Measurements from ENCODE around the gene PIP5K1A.

PIP5K1A gene

GRCh38 chr1:151281969-151282882, 83.9 kb downstream of the PIP5K1A start, which contains the start of gene ZNF687:
Gene ZNF687 (plus strand): TSS chr1:151282299. CDS start chr1:151286292, 3,993 bp downstream.
- H3K36me3 ChIP-seq (ENCODE audit: insufficient read depth): no peaks in the 10 kb centered on the region; the same call in 1 of the 2 replicates
- peak within 1 kb of the TSS; percentile 100 for H3K4me3 ChIP-seq (IDR thresholded peaks at IDR 0.05; ENCODE audit: insufficient read depth, low read depth, low read length)
- TF ChIP-seq CTCF (conservative IDR thresholded peaks at IDR 0.05; ENCODE audit: low read depth, low read length): no peak
- peak within 1 kb of the TSS; percentile 95 for H3K4me2 ChIP-seq
- no peaks in the 10 kb centered on the region for H4K20me1 ChIP-seq (ENCODE audit: insufficient read depth)
- peak within 1 kb of the TSS; percentile 86 for H3K27ac ChIP-seq
- peak within 1 kb of the TSS; percentile 83 for H2AFZ ChIP-seq (ENCODE audit: low read depth)
- H3K9ac ChIP-seq: peak within 1 kb of the TSS; percentile 94
- no peaks in the 10 kb centered on the region for H3K27me3 ChIP-seq (ENCODE audit: insufficient read depth, low read depth)
- peaks cover 20% of the 10 kb centered on the region for H3K4me1 ChIP-seq (ENCODE audit: low read depth, poor library complexity, severe bottlenecking)
- H3K79me2 ChIP-seq (ENCODE audit: insufficient read depth, low read depth): peaks cover 23% of the 10 kb centered on the region

- Histone ChIP-seq H2AFZ (ENCODE audit: low read depth) (peak overlapping the region; percentile 83), H3K79me2 (ENCODE audit: insufficient read depth, low read depth) (peaks cover 23% of the 10 kb centered on the region), H3K36me3 (ENCODE audit: insufficient read depth) (no peaks in the 10 kb centered on the region; the same call in 1 of the 2 replicates), H3K4me3 (IDR thresholded peaks at IDR 0.05; ENCODE audit: insufficient read depth, low read depth, low read length) (peak overlapping the region; percentile 75), H3K9ac (peak overlapping the region; percentile 94), H4K20me1 (ENCODE audit: insufficient read depth) (no peaks in the 10 kb centered on the region), H3K27ac (peak overlapping the region; percentile 86), H3K4me1 (ENCODE audit: low read depth, poor library complexity, severe bottlenecking) (peaks cover 20% of the 10 kb centered on the region), H3K4me2 (peak overlapping the region; percentile 95), H3K27me3 (ENCODE audit: insufficient read depth, low read depth) (no peaks in the 10 kb centered on the region)
- no peak for TF ChIP-seq CTCF (conservative IDR thresholded peaks at IDR 0.05; ENCODE audit: low read depth, low read length)
Measured at GRCh38 chr1:151282883-151283725, 84.8 kb downstream of the PIP5K1A start.

GRCh38 chr1:151284013-151284577, 85.7 kb downstream of the PIP5K1A start:
- H3K4me2 ChIP-seq: peak overlapping the region; percentile 95; the same call in 1 of the 2 replicates
- H3K9ac ChIP-seq: no peak overlapping the region
- no peaks in the 10 kb centered on the region for H4K20me1 ChIP-seq (ENCODE audit: insufficient read depth)
- H2AFZ ChIP-seq (ENCODE audit: low read depth): no peak overlapping the region
- TF ChIP-seq CTCF (conservative IDR thresholded peaks at IDR 0.05; ENCODE audit: low read depth, low read length): no peak
- H3K36me3 ChIP-seq (ENCODE audit: insufficient read depth): no peaks in the 10 kb centered on the region; the same call in 1 of the 2 replicates
- H3K79me2 ChIP-seq (ENCODE audit: insufficient read depth, low read depth): peaks cover 23% of the 10 kb centered on the region
- H3K27ac ChIP-seq: no peak overlapping the region
- no peaks in the 10 kb centered on the region for H3K27me3 ChIP-seq (ENCODE audit: insufficient read depth, low read depth)
- no peak overlapping the region for H3K4me3 ChIP-seq (IDR thresholded peaks at IDR 0.05; ENCODE audit: insufficient read depth, low read depth, low read length)
- peaks cover 20% of the 10 kb centered on the region for H3K4me1 ChIP-seq (ENCODE audit: low read depth, poor library complexity, severe bottlenecking)

- Histone ChIP-seq H3K36me3 (ENCODE audit: insufficient read depth) (no peaks in the 10 kb centered on the region; the same call in 1 of the 2 replicates), H3K4me1 (ENCODE audit: low read depth, poor library complexity, severe bottlenecking) (peaks cover 14% of the 10 kb centered on the region), H2AFZ (ENCODE audit: low read depth) (no peak overlapping the region), H3K27ac (no peak overlapping the region), H3K9ac (no peak overlapping the region), H3K27me3 (ENCODE audit: insufficient read depth, low read depth) (no peaks in the 10 kb centered on the region), H3K4me3 (IDR thresholded peaks at IDR 0.05; ENCODE audit: insufficient read depth, low read depth, low read length) (no peak overlapping the region), H3K4me2 (no peak overlapping the region), H3K79me2 (ENCODE audit: insufficient read depth, low read depth) (peaks cover 23% of the 10 kb centered on the region), H4K20me1 (ENCODE audit: insufficient read depth) (no peaks in the 10 kb centered on the region)
- no peak for TF ChIP-seq CTCF (conservative IDR thresholded peaks at IDR 0.05; ENCODE audit: low read depth, low read length)
Measured at GRCh38 chr1:151286619-151287340, 88.4 kb downstream of the PIP5K1A start.
